B cell (primary cell): ENCODE measurements around the gene ZNF385D.
"Not testable (repeated sequence)": the region's sequence is repeated elsewhere in the genome, so short reads cannot be mapped to it uniquely, and the experiment has no call there.

Source experiments
- CTCF ChIP-seq: fragments of 200-600 bp; IDR thresholded peaks from one replicate; pipeline ENCODE4 v1.8.0; 2022; ENCODE audit warnings: antibody characterized with exemption, mild to moderate bottlenecking
- EZH2 ChIP-seq: IDR thresholded peaks from 2 replicates; pipeline ENCODE4 v1.6.1; 2012; ENCODE audit warnings: borderline replicate concordance, low read depth, mild to moderate bottlenecking, moderate library complexity, low read length; ENCODE audit not compliant: insufficient read depth, poor library complexity, severe bottlenecking

DNA sequence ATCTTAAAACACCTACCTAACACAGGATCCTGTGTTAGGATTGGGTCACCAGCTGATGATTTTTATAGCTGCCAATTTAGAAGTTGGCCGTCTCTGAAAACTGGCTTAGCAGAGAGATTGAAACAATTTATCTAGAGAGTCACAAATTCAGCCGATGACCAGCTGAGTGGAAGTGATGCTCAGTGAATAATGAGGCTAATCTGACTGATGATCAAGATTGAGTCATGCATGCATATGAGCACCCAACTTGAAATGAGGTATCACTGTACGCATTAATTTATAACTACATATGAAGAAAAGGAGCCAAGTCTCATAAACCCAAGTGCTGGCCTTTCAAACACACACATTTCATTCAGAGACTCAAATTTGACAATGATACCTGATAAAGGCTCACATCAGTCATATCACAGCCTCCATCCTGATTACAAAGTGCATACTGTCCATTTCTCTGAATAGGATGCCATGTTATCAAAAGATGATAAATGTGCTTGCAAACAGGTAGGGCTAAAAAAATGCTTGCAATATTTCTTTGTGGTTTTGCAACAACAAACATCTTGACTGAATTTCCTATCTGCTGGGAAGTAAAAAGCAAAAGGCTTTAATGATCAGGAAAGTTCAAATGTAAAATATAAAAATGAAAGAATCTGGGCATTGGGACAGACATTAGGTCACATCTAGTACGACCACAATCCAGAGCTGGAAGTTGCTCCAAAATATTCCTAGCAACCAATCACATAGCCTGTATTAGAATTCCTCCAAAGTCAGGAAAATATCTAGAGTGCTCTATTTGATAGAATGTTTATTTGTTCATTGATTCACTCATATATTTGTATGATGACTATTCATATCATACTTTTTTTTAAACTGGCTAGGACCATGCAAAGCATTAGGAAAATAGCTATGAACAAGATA is 264.7 kb downstream of the ZNF385D start:
- TF ChIP-seq CTCF, EZH2: not testable (repeated sequence)
